CD4-positive, alpha-beta T cell (primary cell): ENCODE results near the gene SLC1A2. TPM values are rescaled to one million over a fixed set of nuclear protein-coding genes. Genes with fewer than 3 reads are reported as not detected.

ENCODE experiments used
- ATAC-seq: fragments of 200-7000 bp; cut with Tn5 transposase; one replicate; pipeline ENCODE4 v1.10.0; 2022; ENCODE audit warnings: mild to moderate bottlenecking; ENCODE audit not compliant: poor library complexity
- CTCF ChIA-PET: fragments of 350-600 bp; sonication (Branson Sonifier 250); formaldehyde crosslinking; loops from one replicate; lab custom pipeline; 2021; ENCODE audit warnings: antibody characterized with exemption, inconsistent platforms; lab: Charles Lee
- POLR2A ChIA-PET: fragments of 350-600 bp; sonication (Branson Sonifier 250); formaldehyde crosslinking; loops from one replicate; lab custom pipeline; 2021; ENCODE audit warnings: antibody characterized with exemption, inconsistent platforms; lab: Charles Lee
- DNase-seq, 14 experiments: peaks; one replicate each; pipeline ENCODE4 v3.0.0-alpha.2; 2013 to 2020; ENCODE audit warnings: mixed read lengths in 2 of 14
- H3K27ac ChIP-seq, 2 donors: one replicate each; pipeline versions ENCODE4 v1.5.1 to v1.7.0; 2013; ENCODE audit warnings: low read length in 2 of 2, low read depth in 1 of 2, mild to moderate bottlenecking in 1 of 2
- H3K27me3 ChIP-seq, 2 experiments: 1 replicate in 1 of 2; 2 replicates in 1 of 2; pipeline versions ENCODE4 v1.6.1 to v1.7.0; 2013; ENCODE audit warnings: low read length in 2 of 2, control low read depth in 1 of 2, mild to moderate bottlenecking in 1 of 2, moderate library complexity in 1 of 2; ENCODE audit not compliant: insufficient read depth in 2 of 2, control insufficient read depth in 1 of 2
- H3K36me3 ChIP-seq: one replicate; pipeline ENCODE4 v1.6.1; 2013; ENCODE audit warnings: low read length, control low read depth; ENCODE audit not compliant: insufficient read depth
- H3K4me1 ChIP-seq: one replicate; pipeline ENCODE4 v1.6.1; 2013; ENCODE audit warnings: low read length, control low read depth; ENCODE audit not compliant: insufficient read depth
- H3K4me3 ChIP-seq: one replicate; pipeline ENCODE4 v1.5.1; 2013; ENCODE audit warnings: mild to moderate bottlenecking, low read length, moderate library complexity
- H3K9me3 ChIP-seq, 2 experiments: 1 replicate in 1 of 2; 2 replicates in 1 of 2; pipeline versions ENCODE4 v1.6.1 to v1.7.0; 2013; ENCODE audit warnings: low read length in 2 of 2, mild to moderate bottlenecking in 2 of 2, control low read depth in 1 of 2, moderate library complexity in 1 of 2; ENCODE audit not compliant: control insufficient read depth in 1 of 2, insufficient read depth in 1 of 2
- H3K27ac Mint-ChIP-seq: one replicate; pipeline ENCODE4 v1.8.0; 2020; ENCODE audit warnings: mixed read lengths
- H3K27me3 Mint-ChIP-seq: one replicate; pipeline ENCODE4 v1.8.0; 2021; ENCODE audit warnings: mixed read lengths
- H3K36me3 Mint-ChIP-seq: one replicate; pipeline ENCODE4 v1.8.0; 2021; ENCODE audit warnings: low read depth, mixed read lengths
- H3K4me1 Mint-ChIP-seq: one replicate; pipeline ENCODE4 v1.8.0; 2021; ENCODE audit warnings: low read depth, mixed read lengths
- H3K4me3 Mint-ChIP-seq: one replicate; pipeline ENCODE4 v1.8.0; 2020; ENCODE audit warnings: mild to moderate bottlenecking, mixed read lengths
- H3K9me3 Mint-ChIP-seq: one replicate; pipeline ENCODE4 v1.8.0; 2020; ENCODE audit warnings: mixed read lengths
- intact Hi-C, 2 experiments: fragments of 100-400 bp; cut with DNase I in 1 of 2; cut with micrococcal nuclease in 1 of 2; formaldehyde crosslinking; loops; one replicate each; pipeline versions ENCODE4 v1.15.1 to v1.9.0; 2023 to 2025; cut with DNase I, micrococcal nuclease
- total RNA-seq, 174 experiments: library from RNA in 2 of 174; stranded (reverse) in 2 of 174; gene quantifications; one replicate each; pipeline ENCODE4 v1.2.3 and lab custom pipeline; 2021 to 2026
- TF ChIP-seq, protein P1 (sequence below): fragments of 200-600 bp; IDR thresholded peaks from one replicate; pipeline ENCODE4 v1.8.0; 2022; ENCODE audit warnings: antibody characterized with exemption, mild to moderate bottlenecking

The SLC1A2 gene
- total RNA-seq, 2 experiments from 2014 or later = not detected

- no peak for ATAC-seq
- POLR2A ChIA-PET = interaction anchor here (0.6 kb wide), 1 partner anchor 273 kb away, joined by 4 read pairs; no protein-coding TSS in a partner anchor
These were observed 15.0 kb downstream of the SLC1A2 start for GRCh38 chr11:35404388-35404775.

GRCh38 chr11:35403765-35404387 is 15.5 kb downstream of the SLC1A2 start:
- H3K27ac Mint-ChIP-seq = no peak overlapping the region
- TF ChIP-seq, protein P1, sequence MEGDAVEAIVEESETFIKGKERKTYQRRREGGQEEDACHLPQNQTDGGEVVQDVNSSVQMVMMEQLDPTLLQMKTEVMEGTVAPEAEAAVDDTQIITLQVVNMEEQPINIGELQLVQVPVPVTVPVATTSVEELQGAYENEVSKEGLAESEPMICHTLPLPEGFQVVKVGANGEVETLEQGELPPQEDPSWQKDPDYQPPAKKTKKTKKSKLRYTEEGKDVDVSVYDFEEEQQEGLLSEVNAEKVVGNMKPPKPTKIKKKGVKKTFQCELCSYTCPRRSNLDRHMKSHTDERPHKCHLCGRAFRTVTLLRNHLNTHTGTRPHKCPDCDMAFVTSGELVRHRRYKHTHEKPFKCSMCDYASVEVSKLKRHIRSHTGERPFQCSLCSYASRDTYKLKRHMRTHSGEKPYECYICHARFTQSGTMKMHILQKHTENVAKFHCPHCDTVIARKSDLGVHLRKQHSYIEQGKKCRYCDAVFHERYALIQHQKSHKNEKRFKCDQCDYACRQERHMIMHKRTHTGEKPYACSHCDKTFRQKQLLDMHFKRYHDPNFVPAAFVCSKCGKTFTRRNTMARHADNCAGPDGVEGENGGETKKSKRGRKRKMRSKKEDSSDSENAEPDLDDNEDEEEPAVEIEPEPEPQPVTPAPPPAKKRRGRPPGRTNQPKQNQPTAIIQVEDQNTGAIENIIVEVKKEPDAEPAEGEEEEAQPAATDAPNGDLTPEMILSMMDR = no peak
- Histone ChIP-seq H3K27me3 (no peaks in the 10 kb centered on the region), H3K27ac (no peak overlapping the region), H3K4me1 (no peaks in the 10 kb centered on the region), H3K36me3 (no peaks in the 10 kb centered on the region), H3K4me3 (no peak overlapping the region), H3K9me3 (no peaks in the 10 kb centered on the region)
- ChIA-PET CTCF (no interaction called here), POLR2A (no interaction called here)
- H3K27me3 Mint-ChIP-seq = peaks cover 5% of the 10 kb centered on the region
- H3K4me3 Mint-ChIP-seq = no peak overlapping the region
- H3K4me1 Mint-ChIP-seq = no peaks in the 10 kb centered on the region
- DNase-seq (no peak), ATAC-seq (no peak)
- intact Hi-C loops = no loop called here
- no peaks in the 10 kb centered on the region for H3K36me3 Mint-ChIP-seq
- H3K9me3 Mint-ChIP-seq = no peaks in the 10 kb centered on the region

More at GRCh38 chr11:35404388-35404775, 15.0 kb downstream of the SLC1A2 start:
- Histone ChIP-seq H3K4me1 (no peaks in the 10 kb centered on the region), H3K27ac (no peak overlapping the region), H3K9me3 (no peaks in the 10 kb centered on the region), H3K27me3 (peaks cover 0 to 5% of the 10 kb centered on the region in 2 experiments), H3K36me3 (no peaks in the 10 kb centered on the region), H3K4me3 (no peak overlapping the region)
- CTCF ChIA-PET = no interaction called here
- H3K27me3 Mint-ChIP-seq = peaks cover 5% of the 10 kb centered on the region
- H3K9me3 Mint-ChIP-seq = no peaks in the 10 kb centered on the region
- no peak overlapping the region for H3K4me3 Mint-ChIP-seq
- no peak overlapping the region for H3K27ac Mint-ChIP-seq
- no peaks in the 10 kb centered on the region for H3K36me3 Mint-ChIP-seq
- intact Hi-C loops = no loop called here
- no peaks in the 10 kb centered on the region for H3K4me1 Mint-ChIP-seq
- TF ChIP-seq, protein P1 = peak; percentile 34
- peak in 3 of 14 experiments; percentile 36 to 41 (median 39) for DNase-seq

DNA sequence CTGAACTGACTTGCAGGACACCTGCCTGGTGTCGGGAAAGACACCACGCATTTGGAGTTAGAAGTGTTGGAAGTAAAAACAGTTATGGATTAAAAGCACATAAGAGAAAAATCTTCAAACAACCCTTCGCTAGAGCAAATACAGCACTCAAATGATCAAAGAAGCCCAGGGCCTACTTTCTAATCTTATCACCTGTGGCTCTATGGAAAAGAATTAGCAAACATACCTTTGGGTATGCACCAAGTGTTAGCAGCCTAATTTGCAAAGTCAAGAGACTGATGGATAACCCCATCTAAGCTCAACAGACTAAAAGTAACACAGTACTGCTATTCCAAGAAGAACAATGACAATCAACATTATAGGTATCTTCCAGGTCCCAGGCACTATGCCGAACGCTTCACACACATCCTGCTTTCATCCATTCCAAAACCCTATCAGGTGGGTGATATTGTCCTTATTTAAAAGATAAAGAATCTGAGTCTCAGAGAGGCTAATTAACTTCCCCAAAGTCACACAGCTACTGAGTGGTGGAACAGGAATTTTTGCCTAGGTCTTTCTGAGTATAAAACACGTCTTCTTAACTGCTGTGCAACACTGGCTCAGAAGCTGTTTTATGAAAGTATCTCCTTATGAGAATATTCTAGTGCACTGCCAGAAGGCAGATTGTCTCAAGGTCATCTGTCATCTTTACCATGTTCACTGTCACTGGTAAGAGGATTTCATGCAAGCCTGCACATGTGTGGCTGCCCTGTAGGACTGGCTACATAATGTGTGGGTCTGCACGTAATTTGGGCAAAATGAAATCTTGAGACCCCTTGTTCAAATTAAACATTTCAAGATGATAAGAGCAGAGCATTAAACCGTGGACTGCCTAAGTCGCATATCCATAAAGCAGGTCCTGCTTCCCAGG is 16.4 kb downstream of the SLC1A2 start:
- no peaks in the 10 kb centered on the region for H3K4me1 Mint-ChIP-seq
- TF ChIP-seq, protein P1 = no peak

More for the DNA sequence above, 16.4 kb downstream of the SLC1A2 start:
- no peak for DNase-seq
- peaks cover 2 to 4% of the 10 kb centered on the region in 2 experiments for H3K27me3 ChIP-seq
- H3K27ac ChIP-seq = no peak overlapping the region
- no peak overlapping the region for H3K4me3 Mint-ChIP-seq
- H3K4me1 ChIP-seq = no peaks in the 10 kb centered on the region
- no peak overlapping the region for H3K27ac Mint-ChIP-seq
- ATAC-seq = no peak
- POLR2A ChIA-PET = no interaction called here
- no peaks in the 10 kb centered on the region for H3K36me3 Mint-ChIP-seq
- intact Hi-C loops = no loop called here
- H3K4me3 ChIP-seq = no peak overlapping the region
- no peaks in the 10 kb centered on the region for H3K9me3 Mint-ChIP-seq
- no peaks in the 10 kb centered on the region for H3K9me3 ChIP-seq
- peaks cover 8% of the 10 kb centered on the region for H3K27me3 Mint-ChIP-seq
- CTCF ChIA-PET = no interaction called here
- no peaks in the 10 kb centered on the region for H3K36me3 ChIP-seq
